Suprapubic skin (tissue), 3 donors: Measurements from ENCODE around the gene OR2T2.
"Not testable (repeated sequence)": the region's sequence is repeated elsewhere in the genome, so short reads cannot be mapped to it uniquely, and the experiment has no call there.

Experiments used
- CTCF ChIP-seq, 2 donors: fragments of 200-600 bp in 1 of 2; fragments of 450-650 bp in 1 of 2; sonication (generic) in 1 of 2; IDR thresholded peaks; one replicate each; pipeline ENCODE4 v1.5.1; 2016 to 2019; ENCODE audit warnings: antibody characterized with exemption in 2 of 2, mild to moderate bottlenecking in 1 of 2, moderate library complexity in 1 of 2
- EP300 ChIP-seq: sonication (generic); formaldehyde crosslinking; IDR thresholded peaks from one replicate; pipeline ENCODE4 v1.6.1; 2017; ENCODE audit warnings: antibody characterized with exemption
- POLR2A ChIP-seq, 2 donors: fragments of 450-650 bp; IDR thresholded peaks; one replicate each; pipeline ENCODE4 v1.6.1; 2017; ENCODE audit warnings: antibody characterized with exemption in 2 of 2, mild to moderate bottlenecking in 2 of 2, moderate library complexity in 2 of 2

GRCh38 chr1:248456635-248457034, 11.2 kb downstream of the OR2T2 start:
- TF ChIP-seq CTCF (IDR thresholded peaks at IDR 0.05); POLR2A (IDR thresholded peaks at IDR 0.05); EP300: not testable (repeated sequence)
